GM18526 (cell line): Measurements from ENCODE around the gene CYSTM1.

Experiments used
- POLR2A ChIP-seq: IDR thresholded peaks from 3 replicates; pipeline ENCODE4 v1.6.1; 2011; ENCODE audit not compliant: insufficient read length; ENCODE audit errors: extremely low read depth

Gene CYSTM1

GRCh38 chr5:140145256-140145655 is 29.7 kb upstream of the CYSTM1 start:
- no peak for TF ChIP-seq POLR2A

GRCh38 chr5:140145818-140146522 is 29.0 kb upstream of the CYSTM1 start:
- no peak for TF ChIP-seq POLR2A

- TF ChIP-seq POLR2A = no peak
Observed at GRCh38 chr5:140146523-140146842, 28.5 kb upstream of the CYSTM1 start.

- no peak for TF ChIP-seq POLR2A
Observed at GRCh38 chr5:140147460-140147859, 27.5 kb upstream of the CYSTM1 start.

- no peak for TF ChIP-seq POLR2A
Observed at GRCh38 chr5:140148508-140148907, 26.5 kb upstream of the CYSTM1 start.

- TF ChIP-seq POLR2A = no peak
Observed at GRCh38 chr5:140150201-140150600, 24.8 kb upstream of the CYSTM1 start.

GRCh38 chr5:140151144-140152021 is 23.6 kb upstream of the CYSTM1 start:
- TF ChIP-seq POLR2A = no peak

GRCh38 chr5:140152022-140152999 is 22.7 kb upstream of the CYSTM1 start:
- TF ChIP-seq POLR2A = no peak

GRCh38 chr5:140153255-140153654 is 21.7 kb upstream of the CYSTM1 start:
- TF ChIP-seq POLR2A = no peak

GRCh38 chr5:140153905-140154304 is 21.1 kb upstream of the CYSTM1 start:
- TF ChIP-seq POLR2A = no peak

- TF ChIP-seq POLR2A = peak; percentile 17
Observed at GRCh38 chr5:140157032-140157781, 17.8 kb upstream of the CYSTM1 start.

- TF ChIP-seq POLR2A = no peak
Observed at GRCh38 chr5:140159014-140159927, 15.7 kb upstream of the CYSTM1 start.

GRCh38 chr5:140162275-140162674 is 12.7 kb upstream of the CYSTM1 start:
- TF ChIP-seq POLR2A = no peak

GRCh38 chr5:140162781-140163180 is 12.2 kb upstream of the CYSTM1 start:
- TF ChIP-seq POLR2A = no peak
